NCI-H1105 treated with DMSO at 0.1 percent for 48 hours (cell line): ENCODE results near the gene PRKCG.

Experiments
- DNase-seq: peaks from one replicate; lab custom pipeline; 2025; lab: John Stamatoyannopoulos, UW

PRKCG gene

GRCh38 chr19:53872762-53873161 lies 9.2 kb upstream of the PRKCG start:
- DNase-seq = no peak

- DNase-seq = no peak
Measured at GRCh38 chr19:53873773-53874605, 8.0 kb upstream of the PRKCG start.

GRCh38 chr19:53874606-53874990 lies 7.4 kb upstream of the PRKCG start:
- no peak for DNase-seq

- DNase-seq = no peak
Measured at GRCh38 chr19:53875602-53876325, 6.2 kb upstream of the PRKCG start.

GRCh38 chr19:53876651-53877224 lies 5.3 kb upstream of the PRKCG start:
- no peak for DNase-seq

- no peak for DNase-seq
Measured at GRCh38 chr19:53877361-53877766, 4.6 kb upstream of the PRKCG start.

- no peak for DNase-seq
Measured at GRCh38 chr19:53878776-53879139, 3.2 kb upstream of the PRKCG start.

- DNase-seq = peak; percentile 86
Measured at GRCh38 chr19:53879140-53880081, 2.6 kb upstream of the PRKCG start.

GRCh38 chr19:53880711-53881481 lies 1.1 kb upstream of the PRKCG start:
- DNase-seq = no peak

- no peak for DNase-seq
Measured at GRCh38 chr19:53882391-53883050, 524 bp downstream of the PRKCG start.

GRCh38 chr19:53883231-53883661 lies 1.2 kb downstream of the PRKCG start:
- no peak for DNase-seq

GRCh38 chr19:53883741-53884140 lies 1.7 kb downstream of the PRKCG start:
- DNase-seq = no peak

- DNase-seq = no peak
Measured at GRCh38 chr19:53884256-53884655, 2.3 kb downstream of the PRKCG start.

- DNase-seq = no peak
Measured at GRCh38 chr19:53885036-53885435, 3.0 kb downstream of the PRKCG start.

GRCh38 chr19:53892301-53892980 lies 10.4 kb downstream of the PRKCG start:
- DNase-seq = no peak

- DNase-seq = no peak
Measured at GRCh38 chr19:53892981-53893325, 11.0 kb downstream of the PRKCG start.

- DNase-seq = no peak
Measured at GRCh38 chr19:53894707-53895106, 12.7 kb downstream of the PRKCG start.

GRCh38 chr19:53896682-53897081 lies 14.7 kb downstream of the PRKCG start:
- no peak for DNase-seq

GRCh38 chr19:53897459-53897858 lies 15.5 kb downstream of the PRKCG start:
- DNase-seq = no peak

GRCh38 chr19:53898166-53898565 lies 16.2 kb downstream of the PRKCG start:
- DNase-seq = no peak
